ENCODE results near the gene KIF3C.

- TF ChIP-seq CTCF (IDR thresholded peaks at IDR 0.05; ENCODE audit: poor library complexity) (no peak), EZH2 (IDR thresholded peaks at IDR 0.05; ENCODE audit: borderline replicate concordance) (no peak), EZH2phosphoT487 (IDR thresholded peaks at IDR 0.05; ENCODE audit: low read depth, severe bottlenecking, unreplicated experiment) (no peak)
Measured at GRCh38 chr2:26008851-26009566, 26.7 kb upstream of the KIF3C start.

All from hepatocyte (in vitro differentiated cells).